ENCODE results near the gene RGS7.
"Not testable (repeated sequence)": the region's sequence is repeated elsewhere in the genome, so short reads cannot be mapped to it uniquely, and the experiment has no call there.

Gene RGS7

DNA sequence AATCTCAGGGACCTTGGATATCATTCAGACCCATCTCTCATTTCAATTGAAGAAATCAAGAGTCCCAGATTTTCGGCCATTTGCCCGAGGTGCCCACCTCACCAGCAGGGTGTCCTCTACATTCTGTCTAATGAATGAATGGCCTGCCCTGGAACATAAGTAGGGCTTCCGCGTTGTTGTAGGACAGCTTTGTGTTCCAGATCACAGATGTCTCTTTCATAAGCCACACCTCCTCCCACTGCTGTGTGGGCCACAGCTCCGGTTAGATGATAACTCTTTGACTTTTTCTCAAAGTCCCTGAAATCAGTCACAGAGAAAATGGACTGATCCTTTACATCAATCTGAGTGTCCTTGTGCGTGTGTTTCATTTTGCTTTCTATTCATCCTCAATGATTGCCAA lies 144.4 kb downstream of the RGS7 start:
- no peak for DNase-seq (ENCODE audit: low spot score)

DNA sequence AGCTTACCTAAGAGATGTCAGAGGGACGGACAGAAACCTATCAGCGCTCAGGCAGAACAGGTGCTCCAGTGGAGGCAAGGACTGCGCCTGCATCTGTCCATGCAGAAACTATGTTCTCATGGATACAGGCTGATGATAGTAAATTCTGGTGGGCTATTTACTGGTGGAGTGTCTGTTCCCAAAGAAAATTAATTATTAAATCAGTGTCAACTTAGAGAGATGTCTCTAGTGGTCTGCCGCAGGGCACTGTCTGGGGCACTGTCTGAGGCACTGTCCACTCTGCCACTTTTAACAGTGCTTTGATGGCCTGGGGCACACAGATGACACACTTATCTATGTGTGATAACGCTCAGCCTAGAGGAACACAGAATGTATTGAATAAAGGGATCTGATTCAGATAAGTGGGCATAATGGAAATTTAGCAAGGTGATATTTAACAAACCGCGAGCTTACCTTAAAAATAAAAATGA lies 148.1 kb downstream of the RGS7 start:
- no peak for DNase-seq (ENCODE audit: low spot score)

DNA sequence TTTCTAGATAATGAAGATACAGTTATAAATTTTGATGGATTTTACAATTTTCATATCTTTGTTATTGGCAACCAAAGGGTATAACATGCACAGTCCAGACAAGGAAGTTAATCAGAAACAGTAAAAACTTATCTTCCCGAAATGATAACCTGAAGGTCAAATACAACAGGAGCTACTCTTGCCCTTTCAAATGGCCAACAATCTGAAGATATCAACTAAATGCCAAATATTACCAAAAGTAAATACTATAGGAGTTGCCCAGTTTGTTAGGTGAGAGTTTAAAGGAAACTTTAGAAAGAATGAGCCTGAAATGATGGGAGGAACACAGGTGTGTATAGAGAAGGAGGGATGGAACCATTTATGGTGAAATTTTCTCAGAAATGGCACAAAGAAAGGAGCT lies 153.2 kb downstream of the RGS7 start:
- DNase-seq (ENCODE audit: low spot score): no peak

DNA sequence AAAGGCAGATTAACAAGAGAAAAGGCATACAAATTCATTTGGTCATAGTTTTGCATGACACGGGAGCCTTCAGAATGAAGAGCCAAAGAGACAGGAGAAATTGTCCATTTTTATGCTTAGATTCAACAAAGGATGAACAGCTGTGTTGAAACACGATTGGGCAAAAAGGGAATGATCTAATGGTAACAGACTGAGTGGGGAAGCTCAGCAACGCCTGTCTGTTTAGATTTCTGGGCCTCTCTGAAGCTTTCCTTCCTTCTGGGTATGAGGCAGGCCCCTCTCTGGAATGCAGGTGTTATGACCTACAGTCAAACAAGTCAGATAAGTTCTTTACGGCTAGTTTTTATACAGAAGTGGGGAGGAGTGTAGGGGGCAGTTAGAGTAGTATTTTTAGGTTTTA lies 154.6 kb downstream of the RGS7 start:
- DNase-seq (ENCODE audit: low spot score): no peak

DNA sequence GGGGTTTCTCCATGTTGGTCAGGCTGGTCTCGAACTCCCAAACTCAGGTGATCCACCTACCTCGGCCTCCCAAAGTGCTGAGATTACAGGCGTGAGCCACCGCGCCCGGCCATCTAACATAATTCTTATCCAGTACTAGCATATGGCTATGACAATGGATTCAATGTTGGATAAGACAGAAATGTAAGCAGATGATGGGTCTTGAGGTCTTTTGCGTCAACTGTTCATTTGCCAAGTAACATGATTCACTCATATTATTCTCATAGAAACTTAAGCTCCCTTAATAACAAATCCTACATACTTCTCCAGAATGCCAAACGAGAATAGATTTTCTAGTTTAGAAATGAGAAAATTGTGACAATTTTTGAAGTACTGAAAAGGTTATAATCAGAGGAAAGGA lies 170.3 kb downstream of the RGS7 start:
- no peak for DNase-seq (ENCODE audit: low spot score)

DNA sequence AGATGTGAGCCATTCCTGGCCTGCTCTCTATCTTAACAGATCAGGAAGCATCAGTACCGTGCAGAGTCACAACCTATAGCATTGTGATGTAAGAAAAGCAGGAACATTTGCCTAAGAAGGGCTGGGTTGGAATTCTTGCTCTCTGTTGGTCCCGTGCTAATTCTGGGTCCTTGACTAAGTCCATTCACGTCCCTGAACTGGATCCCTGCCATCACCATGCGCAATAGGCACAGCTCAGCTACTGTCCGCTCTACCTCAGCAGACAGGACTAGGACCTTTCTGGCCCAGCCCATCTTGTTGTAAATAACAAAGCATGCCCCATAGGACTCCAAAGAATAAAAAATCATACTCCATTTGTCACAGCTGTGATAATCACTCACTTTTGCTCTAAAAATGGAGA lies 175.0 kb downstream of the RGS7 start:
- no peak for DNase-seq (ENCODE audit: low spot score)

DNA sequence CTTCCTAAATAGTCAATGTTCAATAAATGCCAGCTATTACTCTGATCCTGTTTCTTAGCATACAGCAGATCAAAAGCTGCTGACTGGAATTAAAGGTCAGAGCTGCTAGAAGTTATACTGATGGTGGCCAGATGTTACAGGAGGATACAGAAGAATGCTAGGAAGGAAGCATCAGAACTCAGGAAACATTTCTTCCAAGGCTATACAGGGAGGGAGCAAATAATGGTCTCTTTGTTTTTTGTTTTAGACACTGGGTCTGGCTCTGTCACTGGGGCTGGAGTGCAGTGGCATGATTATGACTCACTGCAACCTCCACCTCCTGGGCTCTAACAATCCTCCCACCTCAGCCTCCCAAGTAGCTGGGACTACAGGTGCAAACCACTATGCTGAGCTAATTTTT lies 175.5 kb downstream of the RGS7 start:
- DNase-seq (ENCODE audit: low spot score): no peak

DNA sequence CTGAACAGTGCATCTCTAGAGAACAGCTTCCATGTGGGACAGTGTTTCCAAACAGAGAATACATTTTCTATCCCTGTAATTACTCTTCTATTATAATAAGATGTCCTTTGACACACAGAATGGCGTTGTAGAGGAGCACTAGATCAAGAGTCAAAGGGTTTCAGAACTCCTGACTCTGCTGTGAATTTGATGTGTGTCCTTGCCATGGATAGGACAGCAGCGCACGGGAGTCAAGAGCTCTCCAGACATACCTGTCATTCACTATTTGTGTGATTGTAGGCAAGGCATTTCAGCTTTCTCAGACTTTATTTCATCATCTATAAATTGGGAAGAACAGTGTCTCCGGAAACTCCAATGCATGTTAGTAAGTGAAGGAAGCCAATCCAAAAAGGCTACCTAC lies 176.4 kb downstream of the RGS7 start:
- no peak for DNase-seq (ENCODE audit: low spot score)

DNA sequence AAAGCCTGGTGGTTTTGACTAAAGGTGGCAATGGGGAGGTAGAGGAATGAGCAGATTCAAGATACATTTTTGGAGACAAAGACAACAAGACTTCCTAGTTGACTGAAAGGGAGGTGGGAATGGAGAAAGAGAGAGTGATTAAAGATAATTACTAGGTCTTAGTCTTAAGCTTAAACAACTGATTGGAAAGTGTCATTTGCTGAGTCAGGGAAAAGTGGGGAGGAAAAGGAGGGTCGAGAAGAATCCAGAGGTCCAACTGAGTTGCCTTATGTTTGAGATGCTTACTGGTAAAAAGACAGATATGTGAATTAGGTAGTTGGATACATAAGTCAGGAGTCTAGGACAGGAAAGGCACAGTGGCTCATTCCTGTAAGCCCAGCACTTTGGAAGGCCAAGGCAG lies 179.3 kb downstream of the RGS7 start:
- no peak for DNase-seq (ENCODE audit: low spot score)

DNA sequence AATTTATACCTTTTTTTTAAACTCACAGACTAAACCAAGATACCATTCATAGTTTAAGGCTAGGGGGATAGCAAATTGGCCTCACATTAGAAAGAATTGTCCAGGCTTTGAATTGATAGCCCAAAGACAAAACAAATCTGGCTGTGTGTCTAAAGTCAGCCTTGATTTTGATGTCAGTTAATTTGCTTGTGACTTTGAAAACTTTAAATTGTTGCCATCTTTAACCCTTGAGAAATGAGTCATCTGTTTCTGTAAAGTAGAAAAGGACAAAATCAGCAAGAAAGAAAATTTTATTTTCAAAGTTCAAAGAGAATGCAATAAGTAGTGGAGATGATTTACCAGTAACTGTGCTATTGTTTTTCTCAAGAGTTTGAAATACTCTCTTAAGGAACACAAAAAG lies 184.5 kb downstream of the RGS7 start:
- DNase-seq (ENCODE audit: low spot score): no peak

DNA sequence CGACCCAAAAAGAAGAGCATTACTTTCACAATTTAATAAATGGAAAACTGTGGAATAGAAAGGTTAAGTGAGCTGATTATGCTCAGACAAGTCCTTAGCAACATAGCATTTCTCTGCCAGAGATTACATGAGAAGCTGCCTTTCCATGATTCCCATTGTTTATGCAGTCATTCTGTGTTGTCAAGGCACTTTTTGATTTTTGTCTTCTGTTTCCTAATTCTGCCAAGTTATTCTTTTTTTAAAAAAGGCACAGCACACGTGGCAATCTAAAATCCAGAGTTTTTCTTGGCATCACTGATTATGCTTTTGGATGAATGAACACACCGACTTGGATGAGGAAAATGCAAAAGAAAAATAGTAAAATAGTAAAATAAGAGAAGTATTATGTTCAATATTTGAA lies 185.0 kb downstream of the RGS7 start:
- DNase-seq (ENCODE audit: low spot score): peak; percentile 11

DNA sequence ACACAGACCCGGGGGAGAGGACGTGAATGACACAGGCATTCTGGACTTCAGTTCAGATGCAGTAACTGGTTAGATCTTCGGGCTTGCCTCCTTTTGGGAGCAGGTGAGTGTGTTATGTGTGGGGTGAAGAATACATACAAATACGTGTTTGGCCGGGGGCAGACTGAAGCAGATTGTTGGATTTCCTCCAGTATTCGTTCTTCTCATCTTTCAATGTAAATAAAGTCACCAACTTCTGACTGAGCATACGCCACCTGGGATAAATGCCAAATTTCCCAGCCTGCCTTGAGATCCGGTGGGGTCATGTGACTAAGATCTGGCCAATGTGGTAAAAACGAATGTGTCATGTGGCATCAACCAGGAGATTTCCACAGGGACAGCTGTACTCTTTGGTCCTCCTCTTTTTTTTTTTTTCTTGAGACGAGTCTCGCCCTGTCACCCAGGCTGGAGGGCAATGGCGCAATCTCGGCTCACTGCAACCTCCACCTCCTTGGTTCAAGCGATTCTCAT lies 189.8 kb downstream of the RGS7 start:
- no peak for DNase-seq (ENCODE audit: low spot score)

DNA sequence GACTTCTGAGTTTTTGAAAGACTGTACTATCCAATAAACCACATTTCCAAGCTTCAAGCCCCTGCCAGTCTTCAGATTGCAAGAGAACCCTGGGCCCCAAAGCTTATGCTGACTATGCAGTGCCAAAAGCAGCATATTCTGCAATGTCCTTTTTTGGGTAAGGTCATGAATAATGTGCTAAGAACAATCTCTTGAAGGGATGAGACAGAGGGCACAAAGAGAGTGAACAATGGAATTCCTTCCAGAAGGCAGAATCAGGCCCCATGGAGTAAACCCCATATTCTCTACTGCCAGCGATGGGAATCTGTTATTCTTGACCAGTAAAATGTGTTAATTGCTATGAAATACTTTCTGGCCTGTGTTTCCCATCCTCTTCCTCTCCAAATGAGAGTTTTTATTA lies 190.4 kb downstream of the RGS7 start:
- DNase-seq (ENCODE audit: low spot score): no peak

DNA sequence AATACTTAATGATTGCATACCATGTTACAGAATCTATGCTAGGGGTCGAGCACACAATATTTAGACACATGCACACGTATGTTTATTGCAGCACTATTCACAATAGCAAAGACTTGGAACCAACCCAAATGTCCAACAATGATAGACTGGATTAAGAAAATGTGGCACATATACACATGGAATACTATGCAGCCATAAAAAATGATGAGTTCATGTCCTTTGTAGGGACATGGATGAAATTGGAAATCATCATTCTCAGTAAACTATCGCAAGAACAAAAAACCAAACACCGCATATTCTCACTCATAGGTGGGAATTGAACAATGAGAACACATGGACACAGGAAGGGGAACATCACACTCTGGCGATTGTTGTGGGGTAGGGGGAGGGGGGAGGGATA lies 191.7 kb downstream of the RGS7 start:
- not testable (repeated sequence) for DNase-seq (ENCODE audit: low spot score)

DNA sequence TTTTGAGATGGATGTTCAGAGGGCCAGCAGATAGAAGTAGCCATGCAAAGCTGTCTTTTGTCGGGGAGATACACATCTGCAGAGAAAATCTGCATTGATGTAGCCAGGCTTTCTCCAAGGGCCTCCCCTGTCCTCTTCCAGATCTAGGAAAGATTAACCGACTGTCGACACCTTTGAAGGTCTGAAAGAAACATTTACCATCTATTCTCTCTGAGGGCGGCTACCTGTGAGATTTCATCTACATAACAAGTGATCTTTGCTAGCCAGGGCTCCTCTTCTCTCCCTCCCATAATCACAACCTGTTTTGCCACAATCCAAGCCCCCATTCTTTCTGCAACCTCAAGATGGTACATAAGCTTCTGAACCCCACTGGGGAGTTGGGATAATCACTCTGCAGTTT lies 193.6 kb downstream of the RGS7 start:
- DNase-seq (ENCODE audit: low spot score): no peak

DNA sequence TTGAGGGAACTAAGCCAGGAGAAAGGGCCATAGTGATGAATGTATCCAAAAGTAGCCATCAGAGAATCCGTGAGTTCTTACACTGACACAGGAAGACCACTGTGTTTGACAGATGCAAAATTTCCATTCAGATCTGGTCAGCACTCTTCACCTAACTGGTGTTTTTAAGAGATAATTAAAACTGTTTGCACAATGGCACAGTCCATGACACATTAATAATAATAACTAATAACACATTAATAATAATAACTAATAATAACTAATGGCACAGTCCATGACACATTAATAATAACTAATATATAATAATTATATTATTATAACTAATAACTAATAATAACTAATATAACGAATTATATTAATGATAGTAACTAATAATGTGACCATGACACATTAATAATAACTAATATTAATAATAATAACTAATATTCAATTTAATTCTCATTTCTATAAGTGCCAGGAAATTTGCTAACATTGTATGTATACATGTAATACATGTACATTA lies 195.8 kb downstream of the RGS7 start:
- no peak for DNase-seq (ENCODE audit: low spot score)

DNA sequence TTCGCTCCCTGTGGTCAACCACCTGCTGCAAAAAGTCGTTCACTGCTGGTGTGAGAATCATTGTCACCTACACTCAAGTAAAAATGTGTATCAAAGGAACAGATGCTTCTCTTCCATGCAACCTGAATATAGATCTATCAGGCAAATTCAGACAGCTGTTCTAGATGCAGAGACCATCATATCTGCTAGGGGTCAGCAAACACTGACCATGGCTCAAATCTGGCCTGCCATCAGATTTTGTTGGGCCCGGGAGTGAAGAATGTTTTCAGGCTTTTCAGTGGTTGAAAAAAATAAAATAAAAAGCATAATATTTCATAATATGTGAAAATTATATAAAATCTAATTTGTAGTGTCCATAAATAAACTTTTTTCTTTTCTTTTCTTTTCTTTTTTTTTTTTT lies 199.6 kb downstream of the RGS7 start:
- DNase-seq (ENCODE audit: low spot score): no peak

DNA sequence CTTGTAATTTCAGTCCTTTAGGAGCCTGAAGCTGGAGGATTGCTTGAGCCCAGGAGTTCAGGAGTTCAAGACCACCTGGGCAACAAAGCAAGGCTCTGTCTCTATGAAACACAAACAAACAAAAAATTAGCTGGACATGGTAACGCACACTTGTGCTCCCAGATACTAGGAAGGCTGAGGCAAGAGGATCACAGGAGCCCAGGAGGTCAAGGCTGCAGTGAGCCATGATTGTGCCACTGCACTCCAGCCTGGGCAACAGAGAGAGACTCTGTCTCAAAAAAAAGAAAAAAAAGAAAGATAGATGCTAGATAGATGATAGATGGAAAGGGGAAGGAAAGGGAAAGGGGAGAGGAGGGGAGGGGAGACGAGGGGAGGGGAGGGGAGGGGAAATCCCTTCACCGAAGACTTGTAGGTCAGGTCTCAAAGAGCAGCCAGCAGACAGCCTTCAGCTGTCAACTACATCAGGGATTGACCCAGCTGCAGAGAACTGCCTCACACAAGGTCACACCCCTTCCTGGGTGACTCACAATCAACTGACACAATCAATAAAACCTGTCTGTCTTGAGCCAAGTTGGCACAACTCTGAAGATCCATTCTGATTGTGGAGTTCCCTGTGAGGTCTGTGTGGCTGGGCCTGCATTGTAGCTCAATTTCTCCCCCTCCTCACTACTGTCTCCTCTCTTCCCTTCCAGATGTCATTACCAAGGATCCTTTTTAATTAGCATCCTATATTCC lies 200.6 kb downstream of the RGS7 start:
- peak; percentile 22 for DNase-seq (ENCODE audit: low spot score)

DNA sequence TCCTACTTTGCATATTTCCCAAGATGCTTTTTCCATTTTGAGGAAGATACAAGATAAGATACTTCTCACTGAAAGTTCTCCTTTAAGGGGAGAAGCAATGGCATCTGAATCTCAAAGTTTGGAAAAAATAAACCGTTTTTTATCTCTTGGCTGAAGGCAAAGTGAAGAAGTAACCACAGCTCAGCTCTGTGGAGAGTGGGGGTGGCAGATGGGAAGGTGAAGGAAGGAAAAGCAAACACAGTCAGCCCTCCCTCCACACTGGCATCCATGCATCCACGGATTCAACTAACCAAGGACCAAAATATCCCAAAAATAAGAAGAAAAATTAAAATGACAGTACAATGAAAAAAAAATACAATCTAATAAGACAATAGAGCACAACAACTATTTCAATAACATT lies 211.1 kb downstream of the RGS7 start:
- DNase-seq (ENCODE audit: low spot score): no peak

DNA sequence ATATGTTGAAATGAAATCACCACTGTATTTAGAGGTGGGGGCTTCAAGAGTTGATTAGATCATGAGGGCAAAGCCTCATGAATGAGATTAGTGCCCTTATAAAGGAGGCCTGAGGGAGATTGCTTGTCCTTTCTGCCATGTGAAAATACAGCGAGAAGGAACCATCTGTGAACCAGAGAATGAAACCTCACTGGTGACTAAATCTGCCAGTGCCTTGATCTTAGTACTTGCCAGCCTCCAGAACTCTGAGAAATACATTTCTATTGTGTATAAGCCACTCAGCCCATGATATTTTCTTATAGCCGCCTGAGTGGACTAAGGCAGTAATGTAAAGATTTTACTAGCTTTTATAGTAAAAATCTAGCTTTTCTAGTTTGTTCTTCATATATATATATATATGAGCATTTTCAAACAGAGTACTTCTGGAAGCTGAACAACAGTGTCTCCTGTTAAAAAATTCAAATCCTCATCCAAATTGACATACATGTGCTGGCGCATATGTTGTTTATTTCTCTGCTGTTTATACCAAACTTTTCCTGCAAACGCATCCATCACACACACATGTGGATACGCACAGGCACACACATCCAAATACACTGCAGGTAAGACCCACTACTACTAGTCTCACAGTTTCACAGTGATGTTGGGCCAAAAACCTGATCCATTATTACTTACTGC lies 213.1 kb downstream of the RGS7 start:
- DNase-seq (ENCODE audit: low spot score): no peak

DNA sequence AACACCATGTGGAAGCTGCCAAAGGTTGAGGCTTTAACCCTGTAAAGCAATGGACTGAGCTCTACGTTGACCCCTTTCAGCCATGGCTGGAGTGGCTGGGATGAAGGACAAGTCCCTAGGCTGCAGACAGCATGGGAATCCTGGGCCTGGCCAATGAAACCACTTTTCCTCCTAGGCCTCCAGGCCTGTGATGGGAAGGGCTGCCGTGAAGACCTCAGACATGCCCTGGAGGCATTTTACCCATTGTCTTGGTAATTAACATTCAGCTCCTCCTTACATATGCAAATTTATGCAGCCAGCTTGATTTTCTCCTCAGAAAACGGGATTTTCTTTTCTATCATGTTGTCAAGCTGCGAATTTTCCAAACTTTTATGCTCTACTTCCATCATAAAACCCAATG lies 214.5 kb downstream of the RGS7 start:
- no peak for DNase-seq (ENCODE audit: low spot score)

DNA sequence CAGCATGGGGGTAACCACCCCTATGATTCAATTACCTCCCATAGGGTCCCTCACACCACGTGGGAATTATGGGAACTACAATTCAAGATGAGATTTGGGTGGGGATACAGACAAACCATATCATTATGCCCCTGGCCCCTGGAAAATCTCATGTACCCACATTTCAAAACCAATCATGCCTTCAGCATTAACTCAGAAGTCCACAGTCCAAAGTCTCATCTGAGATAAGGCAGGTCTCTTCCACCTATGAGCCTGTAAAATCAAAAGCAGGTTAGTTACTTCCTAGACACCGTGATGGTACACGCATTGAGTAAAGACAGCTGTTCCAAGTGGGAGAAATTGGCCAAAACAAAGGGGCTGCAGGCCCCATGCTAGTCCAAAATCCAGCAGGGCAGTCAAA lies 215.4 kb downstream of the RGS7 start:
- DNase-seq (ENCODE audit: low spot score): not testable (repeated sequence)

DNA sequence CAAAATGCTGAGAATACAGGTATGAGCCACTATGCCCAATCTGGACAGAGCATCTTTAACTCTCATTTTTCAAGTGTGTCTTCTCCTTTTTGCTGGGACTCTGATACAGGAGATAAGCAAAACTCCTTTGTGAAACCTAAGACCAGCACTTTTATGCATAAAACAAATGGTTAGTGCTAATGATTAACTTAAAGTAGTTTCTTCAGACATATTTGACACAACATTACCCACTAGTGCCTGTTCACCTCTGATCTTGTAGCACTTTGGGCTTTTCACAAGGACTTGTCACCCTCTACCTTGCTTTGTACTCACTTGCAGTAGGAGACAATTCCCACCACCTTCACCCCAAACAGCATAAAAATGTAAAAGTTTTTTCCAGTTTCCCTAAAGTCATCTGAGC lies 216.3 kb downstream of the RGS7 start:
- DNase-seq (ENCODE audit: low spot score): no peak

DNA sequence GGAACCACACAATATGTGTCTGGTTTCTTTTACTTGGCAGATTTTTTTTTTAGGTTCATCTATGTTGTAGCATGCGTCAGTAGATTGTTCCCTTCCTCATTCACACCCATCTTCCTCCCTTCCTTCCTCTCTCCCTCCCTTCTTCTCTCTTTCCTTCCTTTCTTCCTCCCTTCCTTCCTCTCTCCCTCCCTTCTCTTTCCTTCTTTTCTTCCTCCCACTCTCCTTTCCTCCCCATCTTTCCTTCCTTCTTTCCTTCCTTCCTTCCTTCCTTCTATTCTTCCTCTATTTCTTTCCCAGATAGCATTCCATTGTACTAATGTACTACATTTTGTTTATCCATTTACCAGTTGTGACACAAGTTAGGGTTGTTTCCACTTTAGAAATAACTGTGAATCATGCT lies 218.0 kb downstream of the RGS7 start:
- DNase-seq (ENCODE audit: low spot score): no peak

Data from hepatic stellate cell (primary cell).